Retinal pigment epithelial cell (primary cell): ENCODE results near the gene SF3A1.
A peak's percentile ranks its signal among the peaks of the same experiment; 100 is the strongest.

ENCODE experiments used
- DNase-seq: peaks from one replicate; pipeline ENCODE4 v3.0.0-alpha.2; 2010; ENCODE audit warnings: low read depth
- H3K4me3 ChIP-seq: 2 replicates; pipeline ENCODE4 v1.5.1; 2011; ENCODE audit warnings: mild to moderate bottlenecking, low read length, control low read depth, moderate library complexity
- CTCF ChIP-seq: conservative IDR thresholded peaks from 2 replicates; pipeline ENCODE4 v1.5.1; 2011; ENCODE audit warnings: low read depth, low read length, control low read depth, inconsistent platforms

The SF3A1 gene

GRCh38 chr22:30399718-30400117 lies 43.0 kb upstream of the SF3A1 start:
- no peak for TF ChIP-seq CTCF
- H3K4me3 ChIP-seq = peak overlapping the region; percentile 16
- DNase-seq = no peak

GRCh38 chr22:30398685-30399680 lies 42.3 kb upstream of the SF3A1 start:
- TF ChIP-seq CTCF = no peak
- H3K4me3 ChIP-seq = peak overlapping the region; percentile 87
- no peak for DNase-seq

- no peak for DNase-seq
- H3K4me3 ChIP-seq = peak overlapping the region; percentile 87
- no peak for TF ChIP-seq CTCF
These were observed 41.3 kb upstream of the SF3A1 start for GRCh38 chr22:30397656-30398635.

GRCh38 chr22:30396871-30397655 lies 40.4 kb upstream of the SF3A1 start, which contains the start of gene SEC14L2:
Gene SEC14L2, plus strand, starts transcription at chr22:30397018. Its CDS starts 99 bp downstream, at chr22:30397117.
- H3K4me3 ChIP-seq = peak within 1 kb of the TSS; percentile 87
- DNase-seq = no peak
- TF ChIP-seq CTCF = no peak

- no peak for DNase-seq
- TF ChIP-seq CTCF = no peak
- no peak overlapping the region for H3K4me3 ChIP-seq
These were observed 37.2 kb upstream of the SF3A1 start for GRCh38 chr22:30393885-30394284.

- no peak for DNase-seq
- no peak overlapping the region for H3K4me3 ChIP-seq
- no peak for TF ChIP-seq CTCF
These were observed 36.6 kb upstream of the SF3A1 start for GRCh38 chr22:30393322-30393680.
